ENCODE results near the gene B3GALT6.

Gene B3GALT6

DNA sequence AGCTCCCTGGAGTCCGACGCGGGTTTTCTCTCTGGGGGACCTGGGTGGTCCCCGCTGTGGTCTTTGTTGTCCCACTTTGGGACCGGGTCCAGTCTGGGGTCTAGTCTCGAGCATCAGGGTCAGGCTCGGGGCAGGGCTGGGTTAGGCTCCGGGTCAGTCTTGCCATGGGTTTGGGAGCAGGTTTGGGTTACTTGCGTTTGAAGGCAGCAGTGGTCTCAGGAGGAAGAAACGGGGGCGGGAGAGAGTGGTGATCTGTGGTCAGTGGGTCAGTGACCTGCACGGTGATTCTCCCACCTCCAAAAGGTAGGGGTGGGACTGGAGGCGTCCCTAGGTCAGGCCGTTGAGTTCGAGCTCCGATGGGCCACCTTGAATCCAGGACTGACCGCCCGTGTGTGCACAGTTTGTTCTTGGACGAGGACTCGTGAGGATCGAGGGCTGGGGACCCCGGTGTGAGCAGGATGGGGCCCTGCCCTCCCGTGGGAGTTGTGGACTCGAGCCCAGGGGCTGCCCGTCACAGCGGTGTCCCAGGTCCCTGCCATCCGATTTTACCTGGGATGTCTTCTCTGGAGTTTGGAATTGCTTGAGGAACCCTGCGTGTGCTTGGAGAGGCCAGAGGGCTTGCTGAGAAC, 2.3 kb downstream of the B3GALT6 start:
- no peak overlapping the region for H3K27ac ChIP-seq
- TF ChIP-seq, protein P1, sequence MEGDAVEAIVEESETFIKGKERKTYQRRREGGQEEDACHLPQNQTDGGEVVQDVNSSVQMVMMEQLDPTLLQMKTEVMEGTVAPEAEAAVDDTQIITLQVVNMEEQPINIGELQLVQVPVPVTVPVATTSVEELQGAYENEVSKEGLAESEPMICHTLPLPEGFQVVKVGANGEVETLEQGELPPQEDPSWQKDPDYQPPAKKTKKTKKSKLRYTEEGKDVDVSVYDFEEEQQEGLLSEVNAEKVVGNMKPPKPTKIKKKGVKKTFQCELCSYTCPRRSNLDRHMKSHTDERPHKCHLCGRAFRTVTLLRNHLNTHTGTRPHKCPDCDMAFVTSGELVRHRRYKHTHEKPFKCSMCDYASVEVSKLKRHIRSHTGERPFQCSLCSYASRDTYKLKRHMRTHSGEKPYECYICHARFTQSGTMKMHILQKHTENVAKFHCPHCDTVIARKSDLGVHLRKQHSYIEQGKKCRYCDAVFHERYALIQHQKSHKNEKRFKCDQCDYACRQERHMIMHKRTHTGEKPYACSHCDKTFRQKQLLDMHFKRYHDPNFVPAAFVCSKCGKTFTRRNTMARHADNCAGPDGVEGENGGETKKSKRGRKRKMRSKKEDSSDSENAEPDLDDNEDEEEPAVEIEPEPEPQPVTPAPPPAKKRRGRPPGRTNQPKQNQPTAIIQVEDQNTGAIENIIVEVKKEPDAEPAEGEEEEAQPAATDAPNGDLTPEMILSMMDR (IDR thresholded peaks at IDR 0.05): no peak

DNA sequence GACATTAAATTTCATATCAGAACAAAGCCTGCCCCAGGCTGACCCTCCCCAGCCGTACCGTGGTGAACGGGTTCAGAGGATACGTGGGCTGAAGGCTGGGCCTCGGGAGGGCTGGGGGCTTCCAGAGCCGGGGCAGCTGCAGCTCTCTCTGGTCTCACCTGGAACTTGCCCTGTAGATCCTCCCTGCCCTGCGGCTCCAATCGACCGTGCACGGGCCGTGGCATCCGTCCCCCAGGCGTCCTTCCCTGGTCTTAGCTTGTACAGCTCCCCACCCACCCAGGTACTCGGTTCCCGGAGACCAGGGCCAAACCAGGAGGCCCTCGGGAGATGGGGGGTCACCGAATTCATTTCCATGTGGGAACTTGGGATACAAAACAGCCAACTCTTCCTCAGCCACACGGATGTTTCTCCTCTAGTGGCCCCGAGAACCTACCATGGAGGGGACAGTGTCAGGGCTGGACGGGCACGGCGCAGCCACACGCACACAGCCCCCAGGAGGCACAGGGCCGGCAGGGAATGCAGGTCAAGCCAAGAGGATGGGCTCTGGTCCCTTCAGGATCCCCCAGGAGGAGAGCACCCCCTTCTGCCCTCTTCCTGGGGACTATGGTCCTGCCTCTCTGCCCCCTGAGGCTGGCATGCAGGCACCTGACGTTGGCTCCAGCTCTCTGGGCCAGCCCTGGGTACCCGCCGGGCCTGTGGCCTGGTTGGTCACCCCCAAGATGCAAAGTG, 3.1 kb downstream of the B3GALT6 start:
- DNase-seq (ENCODE audit: low spot score): no peak
- no peak overlapping the region for H3K4me3 ChIP-seq
- H3K27ac ChIP-seq: no peak overlapping the region
- TF ChIP-seq, protein P1 (IDR thresholded peaks at IDR 0.05): no peak

More for the DNA sequence above, 2.3 kb downstream of the B3GALT6 start:
- no peak for DNase-seq (ENCODE audit: low spot score)
- no peak overlapping the region for H3K4me3 ChIP-seq

DNA sequence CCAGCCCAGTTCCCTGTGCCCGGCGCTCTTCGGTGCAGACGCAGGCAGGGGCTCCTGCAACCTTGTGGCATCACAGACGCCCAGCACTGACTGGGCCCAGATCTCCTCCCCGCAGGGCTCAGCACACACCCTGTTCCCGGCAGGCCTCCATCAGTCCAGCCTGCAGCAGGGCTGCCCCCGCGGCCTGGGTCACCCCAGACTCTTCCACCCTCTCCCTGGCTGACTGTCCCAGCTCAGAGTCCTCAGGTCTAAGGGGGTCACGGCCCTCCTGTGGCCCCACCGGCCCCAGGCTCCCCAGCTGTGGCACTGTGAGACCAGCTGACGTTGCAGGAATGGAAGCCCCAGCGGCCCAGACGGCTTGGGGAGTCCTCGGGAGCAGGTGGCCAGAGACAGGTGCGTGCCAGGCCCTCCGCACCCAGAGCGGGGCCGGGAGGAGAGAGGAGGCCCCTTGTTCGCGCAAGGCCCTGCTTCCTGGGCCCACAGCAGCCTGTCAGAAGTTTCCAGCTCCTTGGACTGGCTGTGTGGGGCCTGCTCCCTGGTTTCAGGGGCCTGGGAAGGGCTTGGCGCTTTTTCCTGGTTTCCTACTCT, 4.2 kb downstream of the B3GALT6 start:
- Histone ChIP-seq H3K27ac (no peak overlapping the region), H3K4me3 (no peak overlapping the region)
- DNase-seq (ENCODE audit: low spot score): no peak
- TF ChIP-seq, protein P1 (IDR thresholded peaks at IDR 0.05): no peak

DNA sequence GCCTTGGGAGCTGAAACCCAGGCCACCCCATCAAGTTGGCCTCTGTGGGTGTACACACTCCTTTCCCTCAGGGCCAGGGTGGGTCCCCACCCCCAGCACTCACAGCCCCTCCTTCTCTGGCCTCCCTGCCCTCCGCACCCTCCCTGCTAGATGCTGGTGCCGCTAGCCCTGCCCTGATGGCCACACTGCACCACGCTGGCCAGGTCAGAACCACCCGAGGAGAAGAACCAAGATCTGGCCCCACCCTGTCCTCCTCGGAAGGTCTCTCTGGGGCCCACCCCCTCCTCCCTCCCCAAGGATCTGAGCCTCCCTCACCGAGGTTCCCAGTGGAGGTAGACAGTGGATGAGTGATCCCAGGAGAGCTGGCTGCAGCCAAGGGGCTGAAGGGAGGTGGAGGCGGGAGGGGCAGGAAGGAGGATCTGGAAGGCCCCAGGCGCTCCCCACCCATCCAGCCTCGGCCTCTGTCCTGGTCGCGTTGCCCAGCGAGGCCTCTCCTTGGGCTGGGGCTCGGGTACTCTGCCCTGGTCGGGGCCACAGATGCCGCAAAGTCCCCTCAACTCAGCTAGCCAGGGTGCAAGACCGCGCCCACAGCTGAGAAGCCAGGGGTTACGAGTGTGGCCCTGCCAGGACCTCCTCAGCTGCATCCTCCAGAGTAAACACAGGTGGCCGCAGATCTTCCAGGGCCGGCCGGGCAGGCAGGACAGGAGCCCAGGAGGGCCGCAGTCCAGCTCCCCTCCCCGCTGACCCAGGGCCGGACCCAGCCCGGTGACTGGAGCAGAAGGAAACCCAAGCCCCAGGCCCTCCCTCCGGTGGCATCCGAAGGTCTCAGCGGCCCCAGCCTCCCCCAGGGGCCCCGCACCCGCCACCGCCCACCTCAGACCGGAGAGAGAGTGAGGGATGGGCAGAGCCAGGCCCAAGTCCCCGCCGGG, 5.2 kb downstream of the B3GALT6 start:
- H3K27ac ChIP-seq: no peak overlapping the region
- no peak for DNase-seq (ENCODE audit: low spot score)
- TF ChIP-seq, protein P1 (IDR thresholded peaks at IDR 0.05): no peak
- H3K4me3 ChIP-seq: no peak overlapping the region

DNA sequence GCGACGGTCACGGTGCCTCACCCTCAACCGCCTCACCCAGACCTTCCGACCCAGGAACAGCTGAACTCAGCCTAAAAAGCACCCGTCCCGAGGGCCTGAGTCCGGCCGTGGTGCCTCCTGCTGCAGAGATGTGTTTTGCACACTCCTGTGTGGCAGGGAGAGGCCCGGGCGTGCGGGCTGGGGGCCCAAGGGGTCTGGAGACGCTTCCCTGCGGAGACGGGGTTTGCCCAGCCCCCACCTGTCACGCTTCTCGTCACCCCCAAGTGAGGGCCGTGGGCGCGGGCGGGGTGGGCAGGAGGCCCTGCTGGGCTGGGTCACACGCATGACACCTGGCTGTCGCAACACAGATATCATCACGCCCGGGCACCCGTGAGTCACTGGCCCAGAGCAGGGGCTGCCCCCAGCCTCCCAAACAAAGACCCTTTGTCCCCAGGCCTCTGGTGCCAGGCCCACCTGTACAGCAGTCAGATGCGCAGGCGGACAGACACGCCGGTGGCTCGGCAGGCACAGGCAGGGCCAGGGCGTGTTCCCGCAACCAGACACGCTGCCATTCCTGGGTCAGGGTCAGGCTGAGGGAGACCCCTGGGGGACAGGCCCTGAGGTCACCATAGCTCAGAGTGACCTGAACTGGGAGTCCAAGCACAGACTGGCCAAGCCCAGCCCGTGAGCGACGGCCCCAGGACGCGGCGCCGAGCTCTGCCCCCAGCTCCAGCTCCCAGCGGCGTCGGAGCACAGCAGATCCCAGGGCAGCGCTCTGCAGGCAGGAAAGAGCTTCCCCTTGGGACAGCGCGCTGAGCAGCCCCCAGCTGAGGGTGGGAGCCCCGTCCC, 6.1 kb downstream of the B3GALT6 start:
- TF ChIP-seq, protein P1 (IDR thresholded peaks at IDR 0.05): no peak
- DNase-seq (ENCODE audit: low spot score): no peak
- Histone ChIP-seq H3K27ac (no peak overlapping the region), H3K4me3 (no peak overlapping the region)

DNA sequence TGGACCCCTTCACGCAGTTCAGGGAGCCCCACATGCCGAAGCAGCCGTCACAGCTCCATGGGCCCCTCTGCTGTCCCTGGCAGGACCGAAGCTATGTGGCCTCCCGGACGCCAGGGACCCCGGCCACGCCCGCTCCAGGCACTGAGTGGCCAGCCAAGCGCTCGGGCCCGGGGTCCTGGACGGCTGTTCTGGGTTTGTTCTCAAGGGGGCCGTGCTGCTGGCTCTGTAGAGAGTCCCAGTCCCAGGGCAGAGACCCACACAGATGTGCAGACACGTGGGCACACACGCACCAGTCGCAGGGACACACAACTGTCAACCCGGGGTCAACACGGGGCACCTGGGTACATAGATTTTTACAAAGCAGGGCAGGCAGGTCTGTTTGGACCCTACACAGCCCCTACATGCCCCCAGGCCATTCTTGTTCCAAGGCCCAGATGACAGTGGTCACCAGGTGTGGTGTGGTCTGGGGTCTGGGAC, 6.7 kb downstream of the B3GALT6 start:
- Histone ChIP-seq H3K27ac (no peak overlapping the region), H3K4me3 (no peak overlapping the region)
- TF ChIP-seq, protein P1 (IDR thresholded peaks at IDR 0.05): no peak
- DNase-seq (ENCODE audit: low spot score): no peak

All from coronary artery (tissue), 2 donors.